A673 (cell line): ENCODE results near the gene PDE4C.

Experiments used
- EZH2 ChIP-seq: fragments of 200-600 bp; sonication (generic); IDR thresholded peaks from 2 replicates; pipeline ENCODE4 v1.6.1; 2017; ENCODE audit warnings: borderline replicate concordance, low read depth, mild to moderate bottlenecking, mixed read lengths, antibody characterized with exemption, low read length; ENCODE audit not compliant: poor library complexity, severe bottlenecking
- TF ChIP-seq, protein P1 (sequence below): fragments of 300-800, 200-600 bp; sonication (generic); conservative IDR thresholded peaks from 2 replicates; pipeline ENCODE4 v1.5.1; 2017; ENCODE audit warnings: low read depth, mild to moderate bottlenecking, antibody characterized with exemption, low read length, moderate library complexity, mixed read lengths

DNA sequence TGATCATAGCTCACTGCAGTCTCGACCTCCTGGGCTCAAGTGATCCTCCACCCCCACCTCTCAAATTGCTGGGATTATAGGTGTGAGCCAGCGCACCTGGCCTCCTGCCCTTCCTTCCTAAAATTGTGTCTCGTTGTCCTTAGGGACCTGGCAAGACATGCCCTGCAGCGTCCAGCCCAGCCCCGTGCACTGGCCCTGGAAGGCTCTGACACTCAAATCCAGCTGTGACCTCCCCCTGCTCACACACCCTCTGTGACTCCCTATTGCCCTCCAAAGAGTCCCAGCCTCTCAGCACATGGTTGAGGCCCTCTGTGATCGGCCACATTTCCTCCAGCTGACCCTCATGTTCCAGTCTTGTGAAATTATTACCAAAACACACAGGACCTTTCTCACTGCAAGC lies 28.3 kb downstream of the PDE4C start:
- TF ChIP-seq, protein P1, sequence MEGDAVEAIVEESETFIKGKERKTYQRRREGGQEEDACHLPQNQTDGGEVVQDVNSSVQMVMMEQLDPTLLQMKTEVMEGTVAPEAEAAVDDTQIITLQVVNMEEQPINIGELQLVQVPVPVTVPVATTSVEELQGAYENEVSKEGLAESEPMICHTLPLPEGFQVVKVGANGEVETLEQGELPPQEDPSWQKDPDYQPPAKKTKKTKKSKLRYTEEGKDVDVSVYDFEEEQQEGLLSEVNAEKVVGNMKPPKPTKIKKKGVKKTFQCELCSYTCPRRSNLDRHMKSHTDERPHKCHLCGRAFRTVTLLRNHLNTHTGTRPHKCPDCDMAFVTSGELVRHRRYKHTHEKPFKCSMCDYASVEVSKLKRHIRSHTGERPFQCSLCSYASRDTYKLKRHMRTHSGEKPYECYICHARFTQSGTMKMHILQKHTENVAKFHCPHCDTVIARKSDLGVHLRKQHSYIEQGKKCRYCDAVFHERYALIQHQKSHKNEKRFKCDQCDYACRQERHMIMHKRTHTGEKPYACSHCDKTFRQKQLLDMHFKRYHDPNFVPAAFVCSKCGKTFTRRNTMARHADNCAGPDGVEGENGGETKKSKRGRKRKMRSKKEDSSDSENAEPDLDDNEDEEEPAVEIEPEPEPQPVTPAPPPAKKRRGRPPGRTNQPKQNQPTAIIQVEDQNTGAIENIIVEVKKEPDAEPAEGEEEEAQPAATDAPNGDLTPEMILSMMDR, result no peak
- no peak for TF ChIP-seq EZH2
